ENCODE data around the gene REV3L.

- no peak for TF ChIP-seq CTCF (conservative IDR thresholded peaks at IDR 0.05 in 1 of 2, IDR thresholded peaks at IDR 0.05 in 1 of 2; ENCODE audit: low read depth in 1 of 2, low read length in 2 of 2)
- TF ChIP-seq EZH2 (IDR thresholded peaks at IDR 0.05; ENCODE audit: low read length, missing control alignments) = no peak
These were observed 103.2 kb downstream of the REV3L start for GRCh38 chr6:111379831-111380230.

All from fibroblast of lung (primary cell).